ENCODE data around the gene KLHDC3.

- TF ChIP-seq RFX5 (IDR thresholded peaks at IDR 0.05; ENCODE audit: low read depth, low read length) (no peak), ZNF274 (IDR thresholded peaks at IDR 0.05; ENCODE audit: insufficient read depth, insufficient read length) (no peak), BCL11A (IDR thresholded peaks at IDR 0.05; ENCODE audit: low read depth, low read length) (no peak)
Observed at GRCh38 chr6:43026365-43026764, 12.3 kb downstream of the KLHDC3 start.

All from GM12878 (cell line).